Measurements from ENCODE around the gene GRID2.
"Not testable (repeated sequence)": the region's sequence is repeated elsewhere in the genome, so short reads cannot be mapped to it uniquely, and the experiment has no call there.

The GRID2 gene

GRCh38 chr4:92303621-92304027 is at the start of gene GRID2:
TSS of gene GRID2 (plus strand) at chr4:92303966.
- no peak for DNase-seq

- no peak for DNase-seq
Measured at GRCh38 chr4:92253986-92254671, 49.6 kb upstream of the GRID2 start.

GRCh38 chr4:92254767-92255442 is 48.9 kb upstream of the GRID2 start:
- no peak for DNase-seq

GRCh38 chr4:92255920-92256244 is 47.9 kb upstream of the GRID2 start:
- DNase-seq = no peak

- DNase-seq = no peak
Measured at GRCh38 chr4:92257931-92258857, 45.6 kb upstream of the GRID2 start.

GRCh38 chr4:92261256-92261655 is 42.5 kb upstream of the GRID2 start:
- no peak for DNase-seq

GRCh38 chr4:92262371-92262770 is 41.4 kb upstream of the GRID2 start:
- DNase-seq = no peak

GRCh38 chr4:92263010-92263409 is 40.8 kb upstream of the GRID2 start:
- DNase-seq = no peak

- DNase-seq = no peak
Measured at GRCh38 chr4:92263575-92263974, 40.2 kb upstream of the GRID2 start.

GRCh38 chr4:92264163-92264562 is 39.6 kb upstream of the GRID2 start:
- no peak for DNase-seq

- no peak for DNase-seq
Measured at GRCh38 chr4:92265021-92265420, 38.7 kb upstream of the GRID2 start.

GRCh38 chr4:92265798-92266197 is 38.0 kb upstream of the GRID2 start:
- DNase-seq = no peak

GRCh38 chr4:92266521-92266920 is 37.2 kb upstream of the GRID2 start:
- DNase-seq = no peak

GRCh38 chr4:92268642-92269041 is 35.1 kb upstream of the GRID2 start:
- DNase-seq = no peak

- DNase-seq = no peak
Measured at GRCh38 chr4:92270908-92271307, 32.9 kb upstream of the GRID2 start.

- DNase-seq = not testable (repeated sequence)
Measured at GRCh38 chr4:92271551-92271950, 32.2 kb upstream of the GRID2 start.

GRCh38 chr4:92277057-92277881 is 26.5 kb upstream of the GRID2 start:
- DNase-seq = not testable (repeated sequence)

GRCh38 chr4:92279296-92279695 is 24.5 kb upstream of the GRID2 start:
- no peak for DNase-seq

- DNase-seq = no peak
Measured at GRCh38 chr4:92299152-92299551, 4.6 kb upstream of the GRID2 start.

GRCh38 chr4:92304121-92304520 is 355 bp downstream of the GRID2 start:
- DNase-seq = no peak

- DNase-seq = no peak
Measured at GRCh38 chr4:92304606-92305005, 840 bp downstream of the GRID2 start.

GRCh38 chr4:92305148-92305877 is 1.5 kb downstream of the GRID2 start:
- no peak for DNase-seq

Measured in NCI-H187 treated with DMSO at 0.1 percent for 48 hours (cell line).